ENCODE measurements around the gene ZFP92.

Gene ZFP92

GRCh38 chrX:153459986-153460385, 48.7 kb downstream of the ZFP92 start:
- TF ChIP-seq EZH2phosphoT487 (IDR thresholded peaks at IDR 0.05; ENCODE audit: low read length), result no peak
- TF ChIP-seq CTCF (IDR thresholded peaks at IDR 0.05; ENCODE audit: low read length), result no peak
- H3K9me3 ChIP-seq (replicated peaks; ENCODE audit: insufficient read depth, low read length), result no peaks in the 10 kb centered on the region

GRCh38 chrX:153460826-153461225, 49.6 kb downstream of the ZFP92 start:
- no peak overlapping the region for H3K4me3 ChIP-seq (ENCODE audit: low read length)
- H3K79me2 ChIP-seq (ENCODE audit: low read length), result no peaks in the 10 kb centered on the region
- no peak overlapping the region for H2AFZ ChIP-seq (ENCODE audit: low read length)
- H3K9me2 ChIP-seq (replicated peaks; ENCODE audit: insufficient read depth, low read length), result no peaks in the 10 kb centered on the region
- H3K36me3 ChIP-seq (replicated peaks; ENCODE audit: insufficient read depth, low read length), result no peaks in the 10 kb centered on the region; the same call in 1 of the 2 replicates
- H4K20me1 ChIP-seq (ENCODE audit: insufficient read depth, low read length), result no peaks in the 10 kb centered on the region
- no peak overlapping the region for H3K9ac ChIP-seq (ENCODE audit: low read length)
- no peaks in the 10 kb centered on the region for H3K9me3 ChIP-seq (replicated peaks; ENCODE audit: insufficient read depth, low read length)
- no peak overlapping the region for H3K4me2 ChIP-seq (ENCODE audit: low read depth, low read length)
- no peaks in the 10 kb centered on the region for H3K4me1 ChIP-seq (ENCODE audit: low read length)
- H3F3A ChIP-seq (ENCODE audit: insufficient read depth, low read length), result no peaks in the 10 kb centered on the region
- no peak overlapping the region for H3K27ac ChIP-seq (ENCODE audit: low read length)
- TF ChIP-seq EZH2phosphoT487 (IDR thresholded peaks at IDR 0.05; ENCODE audit: low read length) (no peak), CTCF (IDR thresholded peaks at IDR 0.05; ENCODE audit: low read length) (peak; percentile 49), EZH2 (optimal IDR thresholded peaks at IDR 0.05; ENCODE audit: low read depth, low read length) (no peak)
- DNase-seq, result peak; percentile 29
- no peaks in the 10 kb centered on the region for H3K27me3 ChIP-seq (replicated peaks; ENCODE audit: insufficient read depth, low read length)

More at GRCh38 chrX:153459986-153460385, 48.7 kb downstream of the ZFP92 start:
- Histone ChIP-seq H3K27me3 (replicated peaks; ENCODE audit: insufficient read depth, low read length) (no peaks in the 10 kb centered on the region), H3K9me2 (replicated peaks; ENCODE audit: insufficient read depth, low read length) (no peaks in the 10 kb centered on the region), H3K4me3 (ENCODE audit: low read length) (no peak overlapping the region), H4K20me1 (ENCODE audit: insufficient read depth, low read length) (no peaks in the 10 kb centered on the region), H3F3A (ENCODE audit: insufficient read depth, low read length) (no peaks in the 10 kb centered on the region), H3K9ac (ENCODE audit: low read length) (no peak overlapping the region), H3K27ac (ENCODE audit: low read length) (no peak overlapping the region), H3K4me2 (ENCODE audit: low read depth, low read length) (no peak overlapping the region), H3K79me2 (ENCODE audit: low read length) (no peaks in the 10 kb centered on the region), H3K36me3 (replicated peaks; ENCODE audit: insufficient read depth, low read length) (no peaks in the 10 kb centered on the region; the same call in 1 of the 2 replicates), H3K4me1 (ENCODE audit: low read length) (no peaks in the 10 kb centered on the region), H2AFZ (ENCODE audit: low read length) (no peak overlapping the region)
- DNase-seq, result no peak

Data from MM.1S (cell line).